ENCODE data around the gene TYK2.

The TYK2 gene

DNA sequence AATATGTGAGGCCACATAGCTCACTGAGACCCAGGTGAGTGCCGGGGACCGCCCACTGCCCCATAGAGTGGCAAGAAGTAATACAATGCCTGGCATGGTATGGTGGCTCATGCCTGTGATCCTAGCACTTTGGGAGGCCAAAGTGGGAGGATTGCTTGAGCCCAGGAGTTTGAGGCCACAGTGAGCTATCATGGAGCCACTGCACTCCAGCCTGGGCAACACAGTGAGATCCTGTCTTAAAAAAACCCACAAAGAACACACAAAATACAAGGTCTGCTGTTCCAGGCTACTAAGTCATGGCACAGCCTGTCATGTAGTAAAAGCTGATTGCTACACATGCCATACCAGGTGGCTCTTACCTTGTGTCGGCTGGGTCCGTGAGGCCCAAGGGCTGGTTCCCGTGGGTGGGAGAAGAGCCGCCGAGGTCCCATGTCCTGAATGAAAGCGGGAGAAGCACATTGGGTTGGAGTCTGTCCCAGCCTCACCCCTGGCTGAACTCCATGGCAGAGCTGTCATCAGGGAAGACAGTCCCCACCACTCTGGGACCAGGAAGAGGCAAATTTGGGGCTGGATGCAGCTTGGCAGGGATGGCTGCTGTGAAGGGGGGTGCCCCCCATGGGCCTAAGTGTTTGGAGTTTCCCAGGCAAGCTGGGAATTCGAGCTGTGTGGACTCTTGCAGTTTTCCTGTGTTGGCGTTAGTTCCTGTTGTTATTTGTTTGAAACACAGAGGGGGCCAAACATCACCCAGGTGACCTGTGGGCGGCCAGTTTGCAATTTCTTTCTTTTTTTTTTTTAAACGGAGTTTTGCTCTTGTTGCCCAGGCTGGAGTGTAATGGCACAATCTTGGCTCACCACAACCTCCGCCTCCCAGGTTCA is 61.3 kb downstream of the TYK2 start:
- TF ChIP-seq, protein P1, sequence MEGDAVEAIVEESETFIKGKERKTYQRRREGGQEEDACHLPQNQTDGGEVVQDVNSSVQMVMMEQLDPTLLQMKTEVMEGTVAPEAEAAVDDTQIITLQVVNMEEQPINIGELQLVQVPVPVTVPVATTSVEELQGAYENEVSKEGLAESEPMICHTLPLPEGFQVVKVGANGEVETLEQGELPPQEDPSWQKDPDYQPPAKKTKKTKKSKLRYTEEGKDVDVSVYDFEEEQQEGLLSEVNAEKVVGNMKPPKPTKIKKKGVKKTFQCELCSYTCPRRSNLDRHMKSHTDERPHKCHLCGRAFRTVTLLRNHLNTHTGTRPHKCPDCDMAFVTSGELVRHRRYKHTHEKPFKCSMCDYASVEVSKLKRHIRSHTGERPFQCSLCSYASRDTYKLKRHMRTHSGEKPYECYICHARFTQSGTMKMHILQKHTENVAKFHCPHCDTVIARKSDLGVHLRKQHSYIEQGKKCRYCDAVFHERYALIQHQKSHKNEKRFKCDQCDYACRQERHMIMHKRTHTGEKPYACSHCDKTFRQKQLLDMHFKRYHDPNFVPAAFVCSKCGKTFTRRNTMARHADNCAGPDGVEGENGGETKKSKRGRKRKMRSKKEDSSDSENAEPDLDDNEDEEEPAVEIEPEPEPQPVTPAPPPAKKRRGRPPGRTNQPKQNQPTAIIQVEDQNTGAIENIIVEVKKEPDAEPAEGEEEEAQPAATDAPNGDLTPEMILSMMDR (IDR thresholded peaks at IDR 0.05; ENCODE audit: low read depth, low read length) = no peak
- no peak for TF ChIP-seq EZH2phosphoT487 (IDR thresholded peaks at IDR 0.05; ENCODE audit: low read depth)
- no peaks in the 10 kb centered on the region for H4K20me1 ChIP-seq (ENCODE audit: insufficient read depth, low read length)
- no peak overlapping the region for H2AFZ ChIP-seq (ENCODE audit: low read depth, low read length)
- H3K4me3 ChIP-seq (ENCODE audit: low read length) = no peak overlapping the region
- H3K27me3 ChIP-seq (ENCODE audit: low read depth, low read length) = no peaks in the 10 kb centered on the region
- H3K4me2 ChIP-seq (ENCODE audit: low read length) = no peak overlapping the region
- peaks cover 3% of the 10 kb centered on the region; the same call in 1 of the 2 replicates for H3K79me2 ChIP-seq (ENCODE audit: low read length)
- H3K4me1 ChIP-seq (ENCODE audit: low read length) = peaks cover 11% of the 10 kb centered on the region
- no peaks in the 10 kb centered on the region for H3K9me3 ChIP-seq (ENCODE audit: insufficient read depth, low read length)
- no peak overlapping the region for H3K9ac ChIP-seq (ENCODE audit: low read length)
- peaks cover 56% of the 10 kb centered on the region for H3K36me3 ChIP-seq (replicated peaks; ENCODE audit: low read depth, low read length)
- no peak overlapping the region for H3K27ac ChIP-seq (ENCODE audit: low read length)

DNA sequence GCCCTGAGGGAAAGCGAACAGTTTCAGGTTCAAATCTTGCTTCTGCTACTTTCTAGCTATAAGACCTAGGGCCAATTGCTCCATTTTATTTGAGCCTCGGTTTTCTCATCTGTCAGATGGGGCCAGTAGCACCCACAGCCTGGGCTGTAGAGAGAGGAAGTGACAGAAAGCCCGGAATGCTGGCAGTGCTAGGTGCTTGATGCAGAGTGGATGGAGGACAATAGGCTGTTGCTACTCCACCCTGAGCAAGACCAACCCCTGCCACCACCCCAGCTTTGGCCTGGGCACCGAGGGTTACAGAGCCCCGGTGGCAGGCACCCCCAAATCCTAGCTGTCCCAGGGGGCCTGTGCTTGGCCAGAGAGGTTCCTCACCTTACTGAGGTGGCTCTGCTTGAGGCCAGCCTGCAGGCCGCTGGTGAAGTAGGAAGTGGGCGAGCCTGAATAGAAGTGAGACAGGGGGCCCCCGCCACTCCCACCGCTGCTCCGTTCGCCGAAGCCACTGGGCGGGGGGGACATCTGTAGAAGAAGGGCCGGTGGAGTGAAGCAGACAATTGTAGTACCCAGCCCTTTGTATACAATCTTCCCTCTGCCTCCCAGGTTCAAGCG is 62.4 kb downstream of the TYK2 start:
- H3K9ac ChIP-seq (ENCODE audit: low read length) = no peak overlapping the region
- H3K4me2 ChIP-seq (ENCODE audit: low read length) = no peak overlapping the region
- TF ChIP-seq EZH2phosphoT487 (IDR thresholded peaks at IDR 0.05; ENCODE audit: low read depth) = no peak
- TF ChIP-seq, protein P1 (IDR thresholded peaks at IDR 0.05; ENCODE audit: low read depth, low read length) = no peak
- no peaks in the 10 kb centered on the region for H4K20me1 ChIP-seq (ENCODE audit: insufficient read depth, low read length)
- H3K4me3 ChIP-seq (ENCODE audit: low read length) = no peak overlapping the region
- peaks cover 3% of the 10 kb centered on the region; the same call in 1 of the 2 replicates for H3K79me2 ChIP-seq (ENCODE audit: low read length)
- no peak overlapping the region for H2AFZ ChIP-seq (ENCODE audit: low read depth, low read length)
- peaks cover 51% of the 10 kb centered on the region for H3K36me3 ChIP-seq (replicated peaks; ENCODE audit: low read depth, low read length)
- peaks cover 11% of the 10 kb centered on the region for H3K4me1 ChIP-seq (ENCODE audit: low read length)
- no peak overlapping the region for H3K27ac ChIP-seq (ENCODE audit: low read length)
- no peaks in the 10 kb centered on the region for H3K27me3 ChIP-seq (ENCODE audit: low read depth, low read length)
- no peaks in the 10 kb centered on the region for H3K9me3 ChIP-seq (ENCODE audit: insufficient read depth, low read length)

DNA sequence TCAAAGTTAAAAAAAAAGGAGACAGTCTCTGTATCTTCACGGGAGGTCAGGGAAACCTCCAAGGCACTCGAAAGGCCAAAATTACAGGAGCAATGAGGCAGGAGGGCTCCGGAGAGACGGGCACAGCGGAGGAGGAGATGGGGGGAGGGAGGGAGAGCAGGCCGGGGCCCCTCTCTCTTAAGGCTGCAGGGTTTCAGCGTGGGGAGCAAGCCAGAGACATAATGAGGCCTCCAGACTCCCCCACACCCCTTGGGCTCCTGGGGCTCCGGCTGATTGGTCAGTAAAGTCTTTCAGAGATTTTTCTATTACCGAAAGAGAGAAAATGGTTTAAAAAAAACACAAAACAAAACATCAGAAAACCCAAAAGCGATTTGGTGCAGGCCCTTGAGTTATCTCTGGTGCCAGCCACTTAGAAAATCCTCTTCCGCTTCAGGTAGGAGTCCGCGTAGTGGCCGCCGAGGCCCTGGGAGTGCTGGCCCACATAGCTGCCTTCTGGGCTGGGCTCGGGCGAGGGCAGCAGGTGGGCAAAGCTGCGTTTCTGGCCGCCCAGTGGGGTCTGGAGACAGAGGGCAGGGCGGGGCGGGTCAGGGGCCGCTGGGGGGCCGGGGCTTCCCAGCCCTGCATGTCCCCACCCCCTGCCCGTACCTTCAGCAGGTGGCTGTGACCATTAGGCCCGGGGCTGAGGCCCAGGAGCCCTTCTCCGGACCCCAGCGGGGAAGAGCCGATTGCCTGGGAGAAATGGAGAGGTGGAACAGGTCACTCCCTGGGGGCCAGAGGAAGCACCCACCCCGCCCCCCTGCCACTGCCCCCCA is 63.1 kb downstream of the TYK2 start:
- Histone ChIP-seq H3K36me3 (replicated peaks; ENCODE audit: low read depth, low read length) (peaks cover 44% of the 10 kb centered on the region), H3K4me3 (ENCODE audit: low read length) (no peak overlapping the region), H3K27ac (ENCODE audit: low read length) (no peak overlapping the region), H3K79me2 (ENCODE audit: low read length) (peaks cover 3% of the 10 kb centered on the region; the same call in 1 of the 2 replicates), H2AFZ (ENCODE audit: low read depth, low read length) (no peak overlapping the region), H3K9me3 (ENCODE audit: insufficient read depth, low read length) (no peaks in the 10 kb centered on the region), H3K4me2 (ENCODE audit: low read length) (no peak overlapping the region), H3K4me1 (ENCODE audit: low read length) (peaks cover 11% of the 10 kb centered on the region), H3K9ac (ENCODE audit: low read length) (no peak overlapping the region), H3K27me3 (ENCODE audit: low read depth, low read length) (no peaks in the 10 kb centered on the region), H4K20me1 (ENCODE audit: insufficient read depth, low read length) (no peaks in the 10 kb centered on the region)
- no peak for TF ChIP-seq EZH2phosphoT487 (IDR thresholded peaks at IDR 0.05; ENCODE audit: low read depth)

DNA sequence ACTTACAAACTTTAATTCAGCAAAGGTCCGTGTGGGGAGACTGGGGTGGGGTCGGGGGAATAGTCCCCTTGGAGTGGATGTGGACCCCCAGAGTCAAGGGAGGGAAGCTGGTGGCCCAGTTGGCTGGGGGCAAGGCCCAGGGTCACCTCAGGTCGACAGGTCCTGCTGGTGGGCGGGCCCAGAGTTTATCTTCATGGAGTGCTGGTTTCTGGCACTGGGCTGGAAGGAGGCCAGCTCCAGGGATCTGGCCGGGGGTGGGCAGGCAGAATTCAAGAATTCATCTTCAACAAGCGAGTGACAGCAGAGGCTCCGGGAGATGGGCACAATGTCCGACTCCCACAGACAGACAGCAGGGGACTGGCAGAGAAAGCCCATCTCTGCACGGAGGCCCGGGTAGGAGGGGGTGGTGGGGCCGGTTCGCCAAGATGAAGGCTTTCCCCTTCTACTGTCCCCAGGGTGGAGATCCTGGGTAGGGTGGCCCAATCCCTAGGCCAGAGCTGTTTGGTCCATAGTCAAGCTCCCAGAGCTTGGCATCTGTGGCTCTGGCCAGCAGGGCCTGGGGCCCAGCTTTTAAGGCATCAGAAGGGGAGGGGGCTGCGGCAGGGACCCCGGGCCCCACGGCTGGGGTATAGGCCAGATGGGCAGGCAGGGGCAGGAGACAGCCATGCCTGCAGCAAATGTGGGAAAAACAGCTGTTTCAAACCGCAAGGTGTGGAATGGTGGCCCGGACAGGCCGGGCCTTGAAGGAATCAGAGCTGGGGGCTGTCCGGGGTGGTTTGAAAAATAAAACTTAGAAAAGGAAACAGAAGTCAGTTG is 63.9 kb downstream of the TYK2 start:
- Histone ChIP-seq H3K27ac (ENCODE audit: low read length) (peak overlapping the region; percentile 32), H2AFZ (ENCODE audit: low read depth, low read length) (no peak overlapping the region), H3K79me2 (ENCODE audit: low read length) (peaks cover 3% of the 10 kb centered on the region; the same call in 1 of the 2 replicates), H3K4me2 (ENCODE audit: low read length) (peak overlapping the region; percentile 96), H3K4me3 (ENCODE audit: low read length) (peak overlapping the region; percentile 84), H3K9ac (ENCODE audit: low read length) (no peak overlapping the region; the same call in 1 of the 2 replicates), H3K4me1 (ENCODE audit: low read length) (peaks cover 11% of the 10 kb centered on the region), H3K36me3 (replicated peaks; ENCODE audit: low read depth, low read length) (peaks cover 37% of the 10 kb centered on the region), H4K20me1 (ENCODE audit: insufficient read depth, low read length) (no peaks in the 10 kb centered on the region), H3K9me3 (ENCODE audit: insufficient read depth, low read length) (no peaks in the 10 kb centered on the region), H3K27me3 (ENCODE audit: low read depth, low read length) (no peaks in the 10 kb centered on the region)
- no peak for TF ChIP-seq EZH2phosphoT487 (IDR thresholded peaks at IDR 0.05; ENCODE audit: low read depth)
- TF ChIP-seq, protein P1 (IDR thresholded peaks at IDR 0.05; ENCODE audit: low read depth, low read length) = no peak
